ENCODE measurements around the gene FKTN.

GRCh38 chr9:105557804-105558610, at the start of gene FKTN:
- TF ChIP-seq EZH2 (IDR thresholded peaks at IDR 0.05; ENCODE audit: borderline replicate concordance, low read length): no peak
- TF ChIP-seq, protein P1, sequence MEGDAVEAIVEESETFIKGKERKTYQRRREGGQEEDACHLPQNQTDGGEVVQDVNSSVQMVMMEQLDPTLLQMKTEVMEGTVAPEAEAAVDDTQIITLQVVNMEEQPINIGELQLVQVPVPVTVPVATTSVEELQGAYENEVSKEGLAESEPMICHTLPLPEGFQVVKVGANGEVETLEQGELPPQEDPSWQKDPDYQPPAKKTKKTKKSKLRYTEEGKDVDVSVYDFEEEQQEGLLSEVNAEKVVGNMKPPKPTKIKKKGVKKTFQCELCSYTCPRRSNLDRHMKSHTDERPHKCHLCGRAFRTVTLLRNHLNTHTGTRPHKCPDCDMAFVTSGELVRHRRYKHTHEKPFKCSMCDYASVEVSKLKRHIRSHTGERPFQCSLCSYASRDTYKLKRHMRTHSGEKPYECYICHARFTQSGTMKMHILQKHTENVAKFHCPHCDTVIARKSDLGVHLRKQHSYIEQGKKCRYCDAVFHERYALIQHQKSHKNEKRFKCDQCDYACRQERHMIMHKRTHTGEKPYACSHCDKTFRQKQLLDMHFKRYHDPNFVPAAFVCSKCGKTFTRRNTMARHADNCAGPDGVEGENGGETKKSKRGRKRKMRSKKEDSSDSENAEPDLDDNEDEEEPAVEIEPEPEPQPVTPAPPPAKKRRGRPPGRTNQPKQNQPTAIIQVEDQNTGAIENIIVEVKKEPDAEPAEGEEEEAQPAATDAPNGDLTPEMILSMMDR (conservative IDR thresholded peaks at IDR 0.05 in 1 of 2, IDR thresholded peaks at IDR 0.05 in 1 of 2; ENCODE audit: extremely low read depth in 1 of 2, insufficient read depth in 1 of 2, low read depth in 1 of 2, low read length in 2 of 2): no peak

Measured in mammary epithelial cell (primary cell).